Measurements from ENCODE around the gene CUX1. TPM values are rescaled to one million over a fixed set of nuclear protein-coding genes. Genes with fewer than 3 reads are reported as not detected.

Gene CUX1
- total RNA-seq, 1 donor from 2014 or later, result 18.3 TPM

DNA sequence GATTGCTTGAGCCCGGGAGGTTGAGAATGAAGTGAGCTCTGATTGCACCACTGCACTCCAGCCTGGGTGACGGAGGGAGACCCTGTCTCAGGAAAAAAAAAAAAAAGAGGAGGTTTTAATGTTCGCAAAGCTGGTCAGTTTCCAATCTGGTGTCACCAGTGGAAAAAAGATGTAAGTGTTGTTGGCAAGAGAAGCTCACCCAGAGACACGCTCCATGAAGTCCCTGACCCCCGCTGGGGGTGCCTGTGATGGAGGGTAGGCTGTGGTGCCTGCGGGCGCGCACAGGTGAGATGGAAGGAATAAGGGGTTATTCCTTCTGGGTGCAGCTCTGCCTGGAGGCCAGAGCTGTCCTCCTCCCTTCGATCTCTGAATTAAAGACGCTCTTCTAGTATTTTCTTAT is 122.7 kb downstream of the CUX1 start:
- no peaks in the 10 kb centered on the region for H3K9me3 ChIP-seq (ENCODE audit: control insufficient read depth in 3 of 3, low read length in 3 of 3)
- H3K27ac ChIP-seq (ENCODE audit: low read depth, low read length), result no peak overlapping the region
- H3K4me3 ChIP-seq (ENCODE audit: low read length in 3 of 3), result no peak overlapping the region
- peaks cover 57 to 73% (median 66%) of the 10 kb centered on the region in 3 donors for H3K4me1 ChIP-seq (ENCODE audit: control insufficient read depth in 3 of 3, insufficient read depth in 3 of 3, low read length in 3 of 3)
- H3K9ac ChIP-seq (ENCODE audit: low read depth in 1 of 3, low read length in 3 of 3), result no peak overlapping the region
- H3K27me3 ChIP-seq (ENCODE audit: control insufficient read depth in 3 of 3, insufficient read depth in 3 of 3, low read length in 3 of 3), result no peaks in the 10 kb centered on the region
- H3K36me3 ChIP-seq (ENCODE audit: control insufficient read depth in 3 of 3, insufficient read depth in 3 of 3, low read length in 3 of 3), result no peaks in the 10 kb centered on the region

- H3K9me3 ChIP-seq (ENCODE audit: control insufficient read depth in 3 of 3, low read length in 3 of 3), result no peaks in the 10 kb centered on the region
- peaks cover 56 to 73% (median 66%) of the 10 kb centered on the region in 3 donors for H3K4me1 ChIP-seq (ENCODE audit: control insufficient read depth in 3 of 3, insufficient read depth in 3 of 3, low read length in 3 of 3)
- peak overlapping the region in 1 of 3 donors; percentile 51 for H3K9ac ChIP-seq (ENCODE audit: low read depth in 1 of 3, low read length in 3 of 3)
- no peak overlapping the region for H3K4me3 ChIP-seq (ENCODE audit: low read length in 3 of 3)
- H3K27me3 ChIP-seq (ENCODE audit: control insufficient read depth in 3 of 3, insufficient read depth in 3 of 3, low read length in 3 of 3), result no peaks in the 10 kb centered on the region
- H3K36me3 ChIP-seq (ENCODE audit: control insufficient read depth in 3 of 3, insufficient read depth in 3 of 3, low read length in 3 of 3), result no peaks in the 10 kb centered on the region
- peak overlapping the region; percentile 68 for H3K27ac ChIP-seq (ENCODE audit: low read depth, low read length)
Measured at GRCh38 chr7:101940830-101941229, 123.4 kb downstream of the CUX1 start.

GRCh38 chr7:101941481-101942383 is 124.3 kb downstream of the CUX1 start:
- H3K9me3 ChIP-seq (ENCODE audit: control insufficient read depth in 3 of 3, low read length in 3 of 3), result no peaks in the 10 kb centered on the region
- peak overlapping the region; percentile 1 to 51 (median 48) for H3K9ac ChIP-seq (ENCODE audit: low read depth in 1 of 3, low read length in 3 of 3)
- H3K27ac ChIP-seq (ENCODE audit: low read depth, low read length), result peak overlapping the region; percentile 68
- H3K27me3 ChIP-seq (ENCODE audit: control insufficient read depth in 3 of 3, insufficient read depth in 3 of 3, low read length in 3 of 3), result no peaks in the 10 kb centered on the region
- peaks cover 54 to 72% (median 66%) of the 10 kb centered on the region in 3 donors for H3K4me1 ChIP-seq (ENCODE audit: control insufficient read depth in 3 of 3, insufficient read depth in 3 of 3, low read length in 3 of 3)
- H3K36me3 ChIP-seq (ENCODE audit: control insufficient read depth in 3 of 3, insufficient read depth in 3 of 3, low read length in 3 of 3), result no peaks in the 10 kb centered on the region
- H3K4me3 ChIP-seq (ENCODE audit: low read length in 3 of 3), result peak overlapping the region in 1 of 3 donors; percentile 1

- Histone ChIP-seq H3K36me3 (ENCODE audit: control insufficient read depth in 3 of 3, insufficient read depth in 3 of 3, low read length in 3 of 3) (no peaks in the 10 kb centered on the region), H3K27me3 (ENCODE audit: control insufficient read depth in 3 of 3, insufficient read depth in 3 of 3, low read length in 3 of 3) (no peaks in the 10 kb centered on the region), H3K9ac (ENCODE audit: low read depth in 1 of 3, low read length in 3 of 3) (peak overlapping the region in 1 of 3 donors; percentile 11), H3K4me1 (ENCODE audit: control insufficient read depth in 3 of 3, insufficient read depth in 3 of 3, low read length in 3 of 3) (peaks cover 58 to 69% (median 68%) of the 10 kb centered on the region in 3 donors), H3K9me3 (ENCODE audit: control insufficient read depth in 3 of 3, low read length in 3 of 3) (no peaks in the 10 kb centered on the region), H3K27ac (ENCODE audit: low read depth, low read length) (peak overlapping the region; percentile 68), H3K4me3 (ENCODE audit: low read length in 3 of 3) (no peak overlapping the region)
Measured at GRCh38 chr7:101942603-101943210, 125.3 kb downstream of the CUX1 start.

DNA sequence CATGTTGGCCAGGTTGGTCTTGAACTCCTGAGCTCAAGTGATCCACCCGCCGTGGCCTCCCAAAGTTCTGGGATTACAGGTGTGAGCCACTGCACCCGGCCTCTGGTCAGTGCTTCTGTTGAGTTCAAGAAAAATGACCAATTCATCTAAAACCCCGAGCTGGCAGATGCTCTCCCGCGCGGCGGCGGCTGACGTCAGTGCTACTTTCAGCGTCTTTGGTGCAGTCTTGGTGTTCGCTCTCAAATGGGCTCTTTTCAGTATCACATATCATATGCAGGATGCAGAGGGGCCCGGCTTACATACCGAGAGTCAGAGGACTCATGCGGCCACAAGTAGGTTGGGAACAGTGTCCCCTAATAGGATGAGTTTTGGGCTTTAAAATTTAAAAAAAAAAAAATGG is 125.9 kb downstream of the CUX1 start:
- no peaks in the 10 kb centered on the region for H3K9me3 ChIP-seq (ENCODE audit: control insufficient read depth in 3 of 3, low read length in 3 of 3)
- H3K27me3 ChIP-seq (ENCODE audit: control insufficient read depth in 3 of 3, insufficient read depth in 3 of 3, low read length in 3 of 3), result no peaks in the 10 kb centered on the region
- peaks cover 63 to 71% (median 70%) of the 10 kb centered on the region in 3 donors for H3K4me1 ChIP-seq (ENCODE audit: control insufficient read depth in 3 of 3, insufficient read depth in 3 of 3, low read length in 3 of 3)
- no peak overlapping the region for H3K27ac ChIP-seq (ENCODE audit: low read depth, low read length)
- no peak overlapping the region for H3K4me3 ChIP-seq (ENCODE audit: low read length in 3 of 3)
- no peak overlapping the region for H3K9ac ChIP-seq (ENCODE audit: low read depth in 1 of 3, low read length in 3 of 3)
- no peaks in the 10 kb centered on the region for H3K36me3 ChIP-seq (ENCODE audit: control insufficient read depth in 3 of 3, insufficient read depth in 3 of 3, low read length in 3 of 3)

- Histone ChIP-seq H3K36me3 (ENCODE audit: control insufficient read depth in 3 of 3, insufficient read depth in 3 of 3, low read length in 3 of 3) (no peaks in the 10 kb centered on the region), H3K4me3 (ENCODE audit: low read length in 3 of 3) (no peak overlapping the region), H3K27me3 (ENCODE audit: control insufficient read depth in 3 of 3, insufficient read depth in 3 of 3, low read length in 3 of 3) (no peaks in the 10 kb centered on the region), H3K9ac (ENCODE audit: low read depth in 1 of 3, low read length in 3 of 3) (peak overlapping the region in 1 of 3 donors; percentile 74), H3K27ac (ENCODE audit: low read depth, low read length) (no peak overlapping the region), H3K4me1 (ENCODE audit: control insufficient read depth in 3 of 3, insufficient read depth in 3 of 3, low read length in 3 of 3) (peaks cover 63 to 76% (median 75%) of the 10 kb centered on the region in 3 donors), H3K9me3 (ENCODE audit: control insufficient read depth in 3 of 3, low read length in 3 of 3) (no peaks in the 10 kb centered on the region)
Measured at GRCh38 chr7:101943889-101944600, 126.6 kb downstream of the CUX1 start.

GRCh38 chr7:101944611-101945010 is 127.2 kb downstream of the CUX1 start:
- H3K4me3 ChIP-seq (ENCODE audit: low read length in 3 of 3), result no peak overlapping the region
- no peaks in the 10 kb centered on the region for H3K9me3 ChIP-seq (ENCODE audit: control insufficient read depth in 3 of 3, low read length in 3 of 3)
- H3K27ac ChIP-seq (ENCODE audit: low read depth, low read length), result no peak overlapping the region
- H3K36me3 ChIP-seq (ENCODE audit: control insufficient read depth in 3 of 3, insufficient read depth in 3 of 3, low read length in 3 of 3), result no peaks in the 10 kb centered on the region
- H3K4me1 ChIP-seq (ENCODE audit: control insufficient read depth in 3 of 3, insufficient read depth in 3 of 3, low read length in 3 of 3), result peaks cover 63 to 76% (median 75%) of the 10 kb centered on the region in 3 donors
- H3K27me3 ChIP-seq (ENCODE audit: control insufficient read depth in 3 of 3, insufficient read depth in 3 of 3, low read length in 3 of 3), result no peaks in the 10 kb centered on the region
- peak overlapping the region in 1 of 3 donors; percentile 74 for H3K9ac ChIP-seq (ENCODE audit: low read depth in 1 of 3, low read length in 3 of 3)

DNA sequence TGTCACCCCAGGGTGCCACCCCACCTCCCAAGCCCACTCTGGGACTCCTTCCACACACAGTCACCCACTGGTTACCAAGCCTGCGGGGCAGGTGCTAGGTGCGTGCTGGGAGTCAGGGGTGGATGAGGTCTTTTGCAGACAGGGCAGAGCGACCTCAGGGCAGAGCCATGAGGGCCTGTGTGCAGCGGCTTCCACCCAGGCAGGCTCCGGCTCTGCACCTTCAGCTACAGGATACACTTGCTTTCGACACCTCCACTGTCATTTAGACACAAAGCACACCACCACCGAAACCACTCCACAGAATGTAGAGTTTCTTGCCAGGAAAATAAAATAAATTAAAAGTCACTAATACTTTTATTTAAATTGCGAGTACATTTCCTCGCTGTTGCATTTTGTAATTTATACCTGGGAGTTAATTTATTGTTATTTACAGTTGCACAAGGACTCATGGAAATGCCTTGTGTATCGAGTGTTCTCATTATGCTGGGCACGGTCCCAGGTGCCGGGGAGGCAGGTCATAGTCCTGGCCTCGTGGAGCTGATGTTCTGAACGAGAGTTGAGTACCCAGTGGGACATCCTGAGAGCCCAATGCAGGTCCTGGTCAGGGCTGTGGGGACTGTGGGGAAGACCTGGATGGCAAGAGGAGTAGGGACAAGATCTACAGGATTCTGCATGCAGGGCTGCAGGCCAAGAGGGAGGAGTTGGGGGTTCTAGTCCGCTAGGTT is 127.8 kb downstream of the CUX1 start:
- Histone ChIP-seq H3K9ac (ENCODE audit: low read depth in 1 of 3, low read length in 3 of 3) (peak overlapping the region in 1 of 3 donors; percentile 74), H3K4me1 (ENCODE audit: control insufficient read depth in 3 of 3, insufficient read depth in 3 of 3, low read length in 3 of 3) (peaks cover 63 to 75% (median 75%) of the 10 kb centered on the region in 3 donors), H3K27ac (ENCODE audit: low read depth, low read length) (no peak overlapping the region), H3K9me3 (ENCODE audit: control insufficient read depth in 3 of 3, low read length in 3 of 3) (no peaks in the 10 kb centered on the region), H3K4me3 (ENCODE audit: low read length in 3 of 3) (peak overlapping the region in 2 of 3 donors; percentile 11 to 35), H3K27me3 (ENCODE audit: control insufficient read depth in 3 of 3, insufficient read depth in 3 of 3, low read length in 3 of 3) (no peaks in the 10 kb centered on the region), H3K36me3 (ENCODE audit: control insufficient read depth in 3 of 3, insufficient read depth in 3 of 3, low read length in 3 of 3) (no peaks in the 10 kb centered on the region)

GRCh38 chr7:101947899-101948298 is 130.5 kb downstream of the CUX1 start:
- Histone ChIP-seq H3K4me3 (ENCODE audit: low read length in 3 of 3) (peak overlapping the region; percentile 3 to 62 (median 51)), H3K9me3 (ENCODE audit: control insufficient read depth in 3 of 3, low read length in 3 of 3) (no peaks in the 10 kb centered on the region), H3K4me1 (ENCODE audit: control insufficient read depth in 3 of 3, insufficient read depth in 3 of 3, low read length in 3 of 3) (peaks cover 45 to 56% (median 55%) of the 10 kb centered on the region in 3 donors)

More at GRCh38 chr7:101947899-101948298, 130.5 kb downstream of the CUX1 start:
- Histone ChIP-seq H3K36me3 (ENCODE audit: control insufficient read depth in 3 of 3, insufficient read depth in 3 of 3, low read length in 3 of 3) (no peaks in the 10 kb centered on the region), H3K27me3 (ENCODE audit: control insufficient read depth in 3 of 3, insufficient read depth in 3 of 3, low read length in 3 of 3) (no peaks in the 10 kb centered on the region), H3K27ac (ENCODE audit: low read depth, low read length) (peak overlapping the region; percentile 83), H3K9ac (ENCODE audit: low read depth in 1 of 3, low read length in 3 of 3) (peak overlapping the region; percentile 51 to 62 (median 58))

Data from skeletal muscle tissue (tissue), 4 donors.